GM12801 (cell line): ENCODE data around the gene HLA-DRB1.

Experiments used
- CTCF ChIP-seq: IDR thresholded peaks from one replicate; pipeline ENCODE4 v1.5.1; 2011; ENCODE audit warnings: control low read depth; ENCODE audit not compliant: insufficient read length; ENCODE audit errors: extremely low read depth

HLA-DRB1 gene

GRCh38 chr6:32583527-32583898 is 6.1 kb downstream of the HLA-DRB1 start:
- no peak for TF ChIP-seq CTCF

- no peak for TF ChIP-seq CTCF
These were observed 8.1 kb downstream of the HLA-DRB1 start for GRCh38 chr6:32581315-32582095.

GRCh38 chr6:32580593-32580992 is 9.1 kb downstream of the HLA-DRB1 start:
- TF ChIP-seq CTCF, result no peak

GRCh38 chr6:32578962-32579361 is 10.7 kb downstream of the HLA-DRB1 start:
- no peak for TF ChIP-seq CTCF

- no peak for TF ChIP-seq CTCF
These were observed 13.4 kb downstream of the HLA-DRB1 start for GRCh38 chr6:32576250-32576649.

- no peak for TF ChIP-seq CTCF
These were observed 19.2 kb downstream of the HLA-DRB1 start for GRCh38 chr6:32570363-32570905.

- TF ChIP-seq CTCF, result no peak
These were observed 21.1 kb downstream of the HLA-DRB1 start for GRCh38 chr6:32568561-32568960.

- no peak for TF ChIP-seq CTCF
These were observed 22.7 kb downstream of the HLA-DRB1 start for GRCh38 chr6:32566957-32567356.
